Ovary (tissue), 9 donors: Measurements from ENCODE around the gene VGLL2. TPM values are rescaled to one million over a fixed set of nuclear protein-coding genes. Genes with fewer than 3 reads are reported as not detected.

Source experiments
- DNase-seq, 5 donors: peaks; one replicate each; pipeline ENCODE4 v3.0.0-alpha.2; 2019 to 2020
- H3K27ac ChIP-seq, 2 donors: fragments of 200-600 bp; one replicate each; pipeline versions ENCODE4 v1.5.1 to v1.8.0; 2019 to 2022
- H3K27me3 ChIP-seq: fragments of 200-600 bp; one replicate; pipeline ENCODE4 v1.8.0; 2022
- H3K36me3 ChIP-seq: fragments of 200-600 bp; sonication (generic); one replicate; pipeline ENCODE4 v1.5.1; 2019
- H3K4me1 ChIP-seq: one replicate; pipeline ENCODE4 v1.8.1; 2013; ENCODE audit warnings: mild to moderate bottlenecking, moderate library complexity; ENCODE audit not compliant: insufficient read depth
- H3K4me3 ChIP-seq: fragments of 200-600 bp; sonication (generic); one replicate; pipeline ENCODE4 v1.5.1; 2017
- H3K9me3 ChIP-seq, 2 donors: fragments of 200-600 bp in 1 of 2; sonication (generic) in 1 of 2; one replicate each; pipeline versions ENCODE4 v1.5.1 to v1.8.1; 2013 to 2019; ENCODE audit warnings: mild to moderate bottlenecking in 1 of 2, moderate library complexity in 1 of 2
- EP300 ChIP-seq: sonication (generic); formaldehyde crosslinking; IDR thresholded peaks from one replicate; pipeline ENCODE4 v1.6.1; 2017; ENCODE audit warnings: antibody characterized with exemption
- POLR2A ChIP-seq: fragments of 450-650 bp; IDR thresholded peaks from one replicate; pipeline ENCODE4 v1.6.1; 2017; ENCODE audit warnings: antibody characterized with exemption, mild to moderate bottlenecking, moderate library complexity
- WGBS, 3 donors: extraction: QIAGEN DNeasy Blood & Tissue Kit in 1 of 3; methylation state at CpG; one replicate each; pipeline versions ENCODE4 v1.1.5 to v1.1.7; 2013 to 2017; 5-methylcytosine and 5-hydroxymethylcytosine counted together
- intact Hi-C, 4 donors: fragments of 100-400 bp; cut with DNase I; formaldehyde crosslinking; loops; one replicate each; pipeline versions ENCODE4 v1.11.0 to v1.15.1; 2022 to 2023
- polyA plus RNA-seq, 2 donors: library from polyadenylated mRNA; stranded (reverse); fragments of 200-250 nt in 1 of 2; fragments of 350-450 nt in 1 of 2; fragmentation: Illumina TruSeq in 1 of 2; extraction: RNeasy Lipid Tissue Mini Kit (QIAGEN cat#74804) in 1 of 2; gene quantifications; one replicate each; pipeline ENCODE4 v1.2.3, GENCODE V29; 2013 to 2014
- total RNA-seq, 7 donors: library from RNA; depleted of rRNA in 2 of 7; stranded (reverse); fragments of >200 nt in 2 of 7; fragmentation: NEBNext Ultra II Directional in 3 of 7; extraction: Animal tissue kit (Norgen Biotek cat#: 25700) in 3 of 7; gene quantifications; one replicate each; pipeline versions ENCODE4 v1.1.0 to v1.2.4, GENCODE V29; 2016 to 2023
- TF ChIP-seq, protein P1 (sequence below), 3 donors: fragments of 450-650 bp in 2 of 3; fragments of 200-600 bp in 1 of 3; IDR thresholded peaks; one replicate each; pipeline versions ENCODE4 v1.5.1 to v1.8.0; 2016 to 2022; ENCODE audit warnings: antibody characterized with exemption in 3 of 3, mild to moderate bottlenecking in 1 of 3
- donor health status: DM: no; HTN: no; CAD: no; lungs with moderate emphysema.
- donor health status: DM: no; HTN: no; CAD: no.
- donor health status: Bipolar disorder and iron deficiency.
- donor health status: DM: yes; HTN: yes; CAD: no.
- donor health status: DM: no; HTN: no; CAD: no.
- donor health status: DM: yes; HTN: yes; CAD: no.

Gene VGLL2
- total and polyA plus RNA-seq, 9 donors: 0.25 TPM; not detected in 8

DNA sequence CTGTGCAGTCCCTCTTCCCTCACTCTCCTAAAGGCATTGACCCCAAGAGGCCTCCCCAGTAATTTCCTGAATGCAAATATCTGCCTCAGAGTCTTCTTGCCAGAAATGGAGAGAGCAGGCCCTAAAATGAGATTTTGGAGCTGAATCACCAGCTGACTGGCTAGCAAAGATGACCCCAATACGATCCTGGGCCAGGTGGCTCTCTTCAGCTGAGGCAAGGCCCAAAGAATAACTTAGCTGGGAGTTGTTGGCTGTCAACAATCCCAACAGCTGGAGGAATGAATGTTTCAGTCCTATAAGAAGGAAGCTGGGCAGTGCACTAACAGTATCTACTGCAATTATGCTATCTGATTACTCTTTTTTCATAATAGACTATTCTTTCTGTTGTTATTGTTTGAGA, 37.2 kb upstream of the VGLL2 start:
- H3K9me3 ChIP-seq: no peaks in the 10 kb centered on the region
- TF ChIP-seq, protein P1, sequence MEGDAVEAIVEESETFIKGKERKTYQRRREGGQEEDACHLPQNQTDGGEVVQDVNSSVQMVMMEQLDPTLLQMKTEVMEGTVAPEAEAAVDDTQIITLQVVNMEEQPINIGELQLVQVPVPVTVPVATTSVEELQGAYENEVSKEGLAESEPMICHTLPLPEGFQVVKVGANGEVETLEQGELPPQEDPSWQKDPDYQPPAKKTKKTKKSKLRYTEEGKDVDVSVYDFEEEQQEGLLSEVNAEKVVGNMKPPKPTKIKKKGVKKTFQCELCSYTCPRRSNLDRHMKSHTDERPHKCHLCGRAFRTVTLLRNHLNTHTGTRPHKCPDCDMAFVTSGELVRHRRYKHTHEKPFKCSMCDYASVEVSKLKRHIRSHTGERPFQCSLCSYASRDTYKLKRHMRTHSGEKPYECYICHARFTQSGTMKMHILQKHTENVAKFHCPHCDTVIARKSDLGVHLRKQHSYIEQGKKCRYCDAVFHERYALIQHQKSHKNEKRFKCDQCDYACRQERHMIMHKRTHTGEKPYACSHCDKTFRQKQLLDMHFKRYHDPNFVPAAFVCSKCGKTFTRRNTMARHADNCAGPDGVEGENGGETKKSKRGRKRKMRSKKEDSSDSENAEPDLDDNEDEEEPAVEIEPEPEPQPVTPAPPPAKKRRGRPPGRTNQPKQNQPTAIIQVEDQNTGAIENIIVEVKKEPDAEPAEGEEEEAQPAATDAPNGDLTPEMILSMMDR (IDR thresholded peaks at IDR 0.05): no peak
- TF ChIP-seq POLR2A (no peak), EP300 (no peak)
- 7 to 19% (median 18%) methylated on average over 1 of the region's 1 CpG for WGBS, 3 donors
- intact Hi-C loops: no loop called here
- no peaks in the 10 kb centered on the region for H3K4me1 ChIP-seq
- H3K4me3 ChIP-seq: no peak overlapping the region
- no peak for DNase-seq
- H3K27ac ChIP-seq: no peak overlapping the region
- H3K36me3 ChIP-seq: no peaks in the 10 kb centered on the region
- no peaks in the 10 kb centered on the region for H3K27me3 ChIP-seq

DNA sequence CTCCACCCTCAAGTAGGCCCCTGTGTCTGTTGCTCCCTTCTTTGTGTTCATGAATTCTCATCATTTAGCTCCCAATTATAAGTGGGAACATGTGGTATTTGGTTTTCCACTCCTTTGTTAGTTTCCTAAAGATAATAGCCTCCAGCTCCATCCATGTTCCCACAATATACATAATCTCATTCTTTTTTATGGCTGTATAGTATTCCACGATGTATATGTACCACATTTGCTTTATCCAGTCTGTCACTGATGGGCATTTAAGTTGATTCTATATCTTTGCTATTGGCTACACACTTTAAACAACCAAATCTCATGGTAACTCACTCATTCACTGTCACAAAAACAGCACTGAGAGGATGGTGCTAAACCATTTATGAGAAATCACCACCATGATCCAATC, 35.5 kb upstream of the VGLL2 start:
- no peak overlapping the region for H3K27ac ChIP-seq
- no peaks in the 10 kb centered on the region for H3K27me3 ChIP-seq
- no peak overlapping the region for H3K4me3 ChIP-seq
- TF ChIP-seq EP300: no peak
- TF ChIP-seq POLR2A: no peak
- TF ChIP-seq, protein P1 (IDR thresholded peaks at IDR 0.05): no peak
- H3K36me3 ChIP-seq: no peaks in the 10 kb centered on the region
- H3K4me1 ChIP-seq: no peaks in the 10 kb centered on the region
- WGBS, 3 donors: 58 to 76% (median 66%) methylated on average over 1 of the region's 1 CpG
- H3K9me3 ChIP-seq: no peaks in the 10 kb centered on the region
- intact Hi-C loops: no loop called here
- no peak for DNase-seq

DNA sequence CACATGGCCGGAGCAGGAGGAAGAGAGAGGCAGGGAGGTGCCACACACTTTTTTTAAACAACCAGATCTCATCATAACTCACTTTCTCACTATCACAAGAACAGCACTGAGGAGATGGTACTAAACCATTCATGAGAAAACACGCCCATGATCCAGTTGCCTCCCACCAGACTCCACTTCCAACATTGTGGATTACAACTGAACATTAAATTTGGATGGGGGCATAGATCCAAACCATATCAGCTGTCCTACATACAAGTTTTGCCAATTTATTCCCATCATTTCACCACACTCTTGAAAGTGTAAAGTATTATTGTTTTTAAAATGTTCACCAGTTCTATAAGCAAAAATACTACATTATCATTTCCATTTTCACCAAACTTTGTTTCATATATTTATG, 33.9 kb upstream of the VGLL2 start:
- Histone ChIP-seq H3K4me3 (no peak overlapping the region), H3K4me1 (no peaks in the 10 kb centered on the region), H3K27ac (no peak overlapping the region), H3K36me3 (no peaks in the 10 kb centered on the region), H3K27me3 (no peaks in the 10 kb centered on the region), H3K9me3 (no peaks in the 10 kb centered on the region)
- TF ChIP-seq EP300: no peak
- TF ChIP-seq POLR2A: no peak
- TF ChIP-seq, protein P1 (IDR thresholded peaks at IDR 0.05): no peak
- WGBS, 3 donors: 56 to 68% (median 61%) methylated on average over 2 of the region's 2 CpGs
- DNase-seq: no peak
- intact Hi-C loops: no loop called here

DNA sequence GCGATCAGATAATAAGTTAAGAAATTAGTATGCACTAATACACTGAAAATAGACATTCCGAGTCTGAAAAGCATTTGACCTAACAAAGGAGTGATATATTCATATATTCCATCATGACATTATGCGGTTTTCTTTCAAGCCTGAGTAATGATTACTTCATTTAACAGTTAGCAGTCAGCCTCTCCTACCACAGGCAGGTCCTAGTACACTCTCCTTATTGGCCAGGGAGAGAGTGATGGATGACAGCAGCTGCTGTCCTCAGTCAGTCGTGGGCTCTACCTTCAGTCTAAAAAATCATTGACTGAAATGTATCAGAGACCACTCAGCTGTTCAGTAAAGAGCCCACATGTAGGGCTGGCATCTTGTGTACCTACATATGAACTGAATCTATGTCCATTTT, 33.2 kb upstream of the VGLL2 start:
- Histone ChIP-seq H3K27me3 (no peaks in the 10 kb centered on the region), H3K27ac (no peak overlapping the region), H3K36me3 (no peaks in the 10 kb centered on the region), H3K4me1 (no peaks in the 10 kb centered on the region), H3K4me3 (no peak overlapping the region), H3K9me3 (no peaks in the 10 kb centered on the region)
- WGBS, 3 donors: 55 to 67% (median 60%) methylated on average over 4 of the region's 4 CpGs
- TF ChIP-seq, protein P1 (IDR thresholded peaks at IDR 0.05): no peak
- no peak for TF ChIP-seq POLR2A
- TF ChIP-seq EP300: no peak
- intact Hi-C loops: no loop called here
- DNase-seq: no peak

DNA sequence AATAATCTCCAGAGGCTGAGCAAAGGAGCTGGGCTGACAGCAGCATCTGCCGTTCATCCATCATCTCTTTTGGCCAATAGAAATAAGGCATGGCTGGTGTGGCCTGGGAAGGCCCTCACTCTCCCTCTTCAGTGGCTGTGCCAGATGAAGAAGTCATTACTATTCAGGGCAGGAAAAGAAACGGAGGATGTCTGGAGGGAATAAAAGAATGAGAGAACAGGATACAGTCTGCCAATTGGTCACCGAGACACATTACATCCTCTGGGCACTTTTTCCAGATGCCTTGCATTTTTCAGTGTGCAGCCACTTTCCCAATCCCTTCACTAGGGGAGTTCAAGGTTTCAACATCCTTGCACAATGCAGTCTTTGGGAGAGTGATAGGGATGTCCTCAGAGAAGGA, 32.2 kb upstream of the VGLL2 start:
- no peaks in the 10 kb centered on the region for H3K27me3 ChIP-seq
- no peaks in the 10 kb centered on the region for H3K9me3 ChIP-seq
- no peak for DNase-seq
- 61 to 67% (median 62%) methylated on average over 3 of the region's 3 CpGs for WGBS, 3 donors
- no peak overlapping the region for H3K27ac ChIP-seq
- intact Hi-C loops: no loop called here
- no peaks in the 10 kb centered on the region for H3K4me1 ChIP-seq
- TF ChIP-seq, protein P1 (IDR thresholded peaks at IDR 0.05): no peak
- TF ChIP-seq POLR2A (no peak), EP300 (no peak)
- no peaks in the 10 kb centered on the region for H3K36me3 ChIP-seq
- H3K4me3 ChIP-seq: no peak overlapping the region
